Lung (tissue), 12 donors: ENCODE data around the gene ENOX2. TPM values are rescaled to one million over a fixed set of nuclear protein-coding genes. Genes with fewer than 3 reads are reported as not detected.

Experiments used
- ATAC-seq: fragments of 200-7000 bp; cut with Tn5 transposase; one replicate; pipeline ENCODE4 v1.9.1; 2020; ENCODE audit warnings: moderate number of reproducible peaks; ENCODE audit not compliant: insufficient read depth, low FRiP score
- DNase-seq, 3 donors: peaks; one replicate each; pipeline ENCODE4 v3.0.0-alpha.2; 2013 to 2017
- H3K27ac ChIP-seq, 2 donors: one replicate each; pipeline ENCODE4 v1.5.1; 2013; ENCODE audit warnings: mild to moderate bottlenecking in 2 of 2, moderate library complexity in 2 of 2, control low read depth in 1 of 2, inconsistent platforms in 1 of 2, low read depth in 1 of 2, low read length in 1 of 2
- H3K27me3 ChIP-seq, 3 donors: one replicate each; pipeline ENCODE4 v1.5.1; 2013; ENCODE audit warnings: low read length in 2 of 3; ENCODE audit not compliant: control insufficient read depth in 3 of 3, insufficient read depth in 3 of 3
- H3K36me3 ChIP-seq, 4 donors: one replicate each; pipeline ENCODE4 v1.5.1; 2013; ENCODE audit warnings: low read length in 4 of 4, mild to moderate bottlenecking in 1 of 4, moderate library complexity in 1 of 4; ENCODE audit not compliant: control insufficient read depth in 4 of 4, insufficient read depth in 4 of 4
- H3K4me1 ChIP-seq, 5 donors: one replicate each; pipeline ENCODE4 v1.5.1; 2013; ENCODE audit warnings: low read length in 5 of 5, mild to moderate bottlenecking in 2 of 5, moderate library complexity in 1 of 5; ENCODE audit not compliant: control insufficient read depth in 5 of 5, insufficient read depth in 5 of 5
- H3K4me3 ChIP-seq: one replicate; pipeline ENCODE4 v1.5.1; 2013; ENCODE audit warnings: mild to moderate bottlenecking, control low read depth, moderate library complexity
- H3K9ac ChIP-seq, 2 donors: one replicate each; pipeline ENCODE4 v1.5.1; 2013; ENCODE audit warnings: low read length in 2 of 2, control low read depth in 1 of 2; ENCODE audit not compliant: insufficient read depth in 1 of 2
- H3K9me3 ChIP-seq, 4 donors: one replicate each; pipeline ENCODE4 v1.5.1; 2013; ENCODE audit warnings: low read length in 3 of 4, mild to moderate bottlenecking in 1 of 4, moderate library complexity in 1 of 4; ENCODE audit not compliant: control insufficient read depth in 4 of 4, insufficient read depth in 3 of 4
- CTCF ChIP-seq: IDR thresholded peaks from 2 replicates; pipeline ENCODE4 v1.5.1; 2012; ENCODE audit warnings: mild to moderate bottlenecking; ENCODE audit errors: control extremely low read depth, extremely low read depth
- WGBS, 2 donors: extraction: QIAGEN DNeasy Blood & Tissue Kit; methylation state at CpG; one replicate each; pipeline ENCODE4 v1.1.7; 2013; 5-methylcytosine and 5-hydroxymethylcytosine counted together
- polyA plus RNA-seq, 2 donors: library from polyadenylated mRNA; stranded (reverse); fragments of 200-250 nt; gene quantifications; one replicate each; pipeline ENCODE4 v1.2.1, GENCODE V29; 2013
- total RNA-seq, 2 donors: library from RNA; depleted of rRNA in 1 of 2; stranded (reverse); fragments of >200 nt in 1 of 2; gene quantifications; one replicate each; pipeline ENCODE4 v1.2.1, GENCODE V29; 2014 to 2021
- donor health status: control.
- donor health status: control.
- donor health status: Bipolar disorder and iron deficiency.
- donor health status: healthy.
- donor health status: DM: yes; HTN: yes; CAD: no.

ENOX2 gene
- total and polyA plus RNA-seq, 4 donors = 3.4 to 15.8 (median 10.8) TPM

DNA sequence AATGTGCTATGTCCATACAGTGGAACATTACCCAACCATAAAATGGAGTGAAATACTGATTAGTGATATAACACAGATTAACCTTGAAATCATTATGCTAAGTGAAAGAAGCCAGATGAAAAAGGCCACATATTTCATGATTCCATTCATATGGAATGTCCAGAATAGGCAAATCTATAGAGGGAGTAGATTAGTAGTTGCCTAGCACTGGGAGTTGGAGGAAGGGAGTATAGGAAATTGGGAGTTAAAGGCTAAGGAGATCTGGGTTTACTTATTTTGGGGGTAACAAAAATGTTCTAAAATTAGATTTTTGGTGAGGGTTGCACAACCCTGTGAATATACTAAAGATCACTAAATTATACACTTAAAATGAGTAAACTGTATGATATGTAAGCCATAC lies 26.8 kb downstream of the ENOX2 start:
- no peak for TF ChIP-seq CTCF
- H3K36me3 ChIP-seq = no peaks in the 10 kb centered on the region
- H3K4me1 ChIP-seq = peaks cover 0 to 4% (median 0%) of the 10 kb centered on the region in 5 donors
- H3K27me3 ChIP-seq = peaks cover 0 to 4% (median 2%) of the 10 kb centered on the region in 3 donors
- no peak overlapping the region for H3K4me3 ChIP-seq
- no peak overlapping the region for H3K27ac ChIP-seq
- peaks cover 0 to 3% (median 0%) of the 10 kb centered on the region in 4 donors for H3K9me3 ChIP-seq
- no peak overlapping the region for H3K9ac ChIP-seq
- ATAC-seq (no peak), DNase-seq (no peak)

DNA sequence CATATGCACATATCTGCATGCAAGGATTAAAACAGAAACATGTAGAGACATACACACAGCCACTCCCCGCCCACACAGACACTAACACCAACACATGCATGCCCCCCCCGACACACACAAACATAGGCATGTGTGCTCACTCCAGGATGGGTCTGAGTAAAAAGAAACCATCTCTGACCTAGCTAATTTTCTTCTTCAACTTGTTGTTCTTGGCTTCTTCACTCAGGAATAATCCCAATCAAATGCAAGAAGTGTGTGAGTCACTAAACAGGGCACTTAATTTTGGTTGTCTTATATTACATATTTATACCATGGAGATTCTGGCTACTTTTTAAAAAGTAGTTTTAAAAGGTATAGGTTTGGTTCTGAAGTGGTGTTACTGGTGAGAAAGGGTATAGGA lies 28.3 kb downstream of the ENOX2 start:
- Histone ChIP-seq H3K4me1 (peaks cover 0 to 4% (median 0%) of the 10 kb centered on the region in 5 donors), H3K27me3 (peaks cover 0 to 3% (median 2%) of the 10 kb centered on the region in 3 donors), H3K9me3 (peaks cover 0 to 3% (median 0%) of the 10 kb centered on the region in 4 donors), H3K9ac (no peak overlapping the region), H3K27ac (no peak overlapping the region), H3K4me3 (no peak overlapping the region), H3K36me3 (no peaks in the 10 kb centered on the region)
- ATAC-seq (no peak), DNase-seq (no peak)
- no peak for TF ChIP-seq CTCF
- WGBS, 2 donors = 76 to 100% methylated on average over 2 of the region's 2 CpGs

GRCh38 chrX:130869239-130869638 lies 33.8 kb downstream of the ENOX2 start:
- Histone ChIP-seq H3K9ac (no peak overlapping the region), H3K4me3 (no peak overlapping the region), H3K4me1 (no peaks in the 10 kb centered on the region), H3K27ac (no peak overlapping the region), H3K27me3 (peaks cover 0 to 8% (median 0%) of the 10 kb centered on the region in 3 donors), H3K36me3 (no peaks in the 10 kb centered on the region), H3K9me3 (no peaks in the 10 kb centered on the region)
- no peak for TF ChIP-seq CTCF
- WGBS, 2 donors = 75 to 98% methylated on average over 3 of the region's 3 CpGs
- DNase-seq (no peak), ATAC-seq (no peak)

- Histone ChIP-seq H3K4me1 (no peaks in the 10 kb centered on the region), H3K27me3 (peaks cover 0 to 9% (median 7%) of the 10 kb centered on the region in 3 donors), H3K9me3 (no peaks in the 10 kb centered on the region), H3K4me3 (no peak overlapping the region), H3K27ac (no peak overlapping the region), H3K36me3 (no peaks in the 10 kb centered on the region), H3K9ac (no peak overlapping the region)
- TF ChIP-seq CTCF = no peak
- DNase-seq = no peak
- no peak for ATAC-seq
- 79 to 94% methylated on average over 1 of the region's 1 CpG for WGBS, 2 donors
These were observed 41.5 kb downstream of the ENOX2 start for GRCh38 chrX:130861462-130861861.
